Ureter (tissue), 1 donor: ENCODE measurements around the gene PNLIPRP2. TPM values are rescaled to one million over a fixed set of nuclear protein-coding genes. Genes with fewer than 3 reads are reported as not detected.

Source experiments
- DNase-seq: peaks from one replicate; pipeline ENCODE4 v3.0.0-alpha.2; 2020; ENCODE audit warnings: low spot score
- total RNA-seq: library from RNA; stranded (reverse); gene quantifications from one replicate; pipeline ENCODE4 v1.2.4, GENCODE V29; 2023
- donor health status: DM: yes; HTN: yes; CAD: no.

Gene PNLIPRP2
- total RNA-seq, 1 donor from 2014 or later: not detected

GRCh38 chr10:116654816-116655215, 34.1 kb downstream of the PNLIPRP2 start:
- no peak for DNase-seq

- DNase-seq: no peak
Observed at GRCh38 chr10:116655568-116655967, 34.8 kb downstream of the PNLIPRP2 start.

- no peak for DNase-seq
Observed at GRCh38 chr10:116656044-116656443, 35.3 kb downstream of the PNLIPRP2 start.

- no peak for DNase-seq
Observed at GRCh38 chr10:116657863-116658551, 37.3 kb downstream of the PNLIPRP2 start.

- DNase-seq: no peak
Observed at GRCh38 chr10:116659049-116659670, 38.4 kb downstream of the PNLIPRP2 start.

- DNase-seq: no peak
Observed at GRCh38 chr10:116660860-116661259, 40.1 kb downstream of the PNLIPRP2 start.

- DNase-seq: no peak
Observed at GRCh38 chr10:116663342-116663741, 42.6 kb downstream of the PNLIPRP2 start.

- DNase-seq: no peak
Observed at GRCh38 chr10:116664631-116665030, 43.9 kb downstream of the PNLIPRP2 start.

GRCh38 chr10:116665541-116666125, 44.9 kb downstream of the PNLIPRP2 start:
- no peak for DNase-seq

- DNase-seq: no peak
Observed at GRCh38 chr10:116667484-116667883, 46.7 kb downstream of the PNLIPRP2 start.

- DNase-seq: no peak
Observed at GRCh38 chr10:116668018-116668417, 47.3 kb downstream of the PNLIPRP2 start.

- DNase-seq: no peak
Observed at GRCh38 chr10:116668446-116668845, 47.7 kb downstream of the PNLIPRP2 start.

GRCh38 chr10:116669080-116669479, 48.3 kb downstream of the PNLIPRP2 start:
- no peak for DNase-seq

GRCh38 chr10:116669832-116670644, 49.3 kb downstream of the PNLIPRP2 start:
- no peak for DNase-seq

- no peak for DNase-seq
Observed at GRCh38 chr10:116670706-116671105, 50.0 kb downstream of the PNLIPRP2 start.

GRCh38 chr10:116671274-116671926, 50.6 kb downstream of the PNLIPRP2 start:
- no peak for DNase-seq

- DNase-seq: no peak
Observed at GRCh38 chr10:116672891-116673290, 52.1 kb downstream of the PNLIPRP2 start.

GRCh38 chr10:116673866-116674265, 53.1 kb downstream of the PNLIPRP2 start:
- DNase-seq: no peak

- no peak for DNase-seq
Observed at GRCh38 chr10:116674901-116675423, 54.2 kb downstream of the PNLIPRP2 start.

GRCh38 chr10:116676118-116676517, 55.4 kb downstream of the PNLIPRP2 start:
- no peak for DNase-seq

GRCh38 chr10:116676633-116677032, 55.9 kb downstream of the PNLIPRP2 start:
- no peak for DNase-seq

- no peak for DNase-seq
Observed at GRCh38 chr10:116679351-116679750, 58.6 kb downstream of the PNLIPRP2 start.
